K562 (cell line): ENCODE data around the gene RFC2. TPM values are rescaled to one million over a fixed set of nuclear protein-coding genes. Genes with fewer than 3 reads are reported as not detected.

ENCODE experiments used
- ATAC-seq: fragments of 200-7000 bp; cut with Tn5 transposase; 3 replicates; pipeline ENCODE4 v1.9.1; 2020; ENCODE audit warnings: moderate library complexity
- BruUV-seq: library from RNA; stranded (reverse); fragments of 400-500 nt; replicated peaks from 2 replicates; lab custom pipeline; 2021; lab: Mats Ljungman, UMichigan
- CTCF ChIA-PET: fragments of 300-600 bp; formaldehyde crosslinking; extraction: SDS; loops from one replicate; lab custom pipeline; 2021; ENCODE audit warnings: low intra/inter-chr PET ratio; lab: Yijun Ruan, JAX
- POLR2A ChIA-PET: fragments of 300-600, 350-650 bp; sonication (Branson Sonifier 250); formaldehyde crosslinking; extraction: SDS; loops from one replicate; lab custom pipeline; 2021; ENCODE audit warnings: antibody characterized with exemption, inconsistent platforms; lab: Yijun Ruan, JAX
- DNase-seq, 4 experiments: peaks; one replicate each; pipeline versions ENCODE4 v3.0.0 to v3.0.0-alpha.2; 2011 to 2018; ENCODE audit warnings: low spot score in 3 of 4, mixed read lengths in 3 of 4; ENCODE audit errors: extremely low read depth in 1 of 4
- FAIRE-seq: peaks from 2 replicates; lab custom pipeline; 2011; peaks lifted over from hg19 to GRCh38; lab: Jason Lieb, UNC
- H2AFZ ChIP-seq: 2 replicates; pipeline ENCODE4 v1.6.0; 2011; ENCODE audit warnings: low read depth, low read length, control low read depth, inconsistent platforms
- H3K27ac ChIP-seq: fragments of 200-600 bp; 3 replicates; pipeline ENCODE4 v1.8.0; 2011; ENCODE audit warnings: low read depth, mild to moderate bottlenecking, control low read depth, inconsistent platforms, low read length, moderate library complexity, mixed read lengths; ENCODE audit errors: extremely low read depth
- H3K27me3 ChIP-seq, 2 experiments: fragments of 300-600 bp in 1 of 2; 2 replicates in 1 of 2; 3 replicates in 1 of 2; pipeline versions ENCODE4 v1.6.0 to v1.8.0; 2011; ENCODE audit warnings: inconsistent platforms in 2 of 2, low read length in 2 of 2, mild to moderate bottlenecking in 1 of 2, mixed read lengths in 1 of 2, moderate library complexity in 1 of 2; ENCODE audit not compliant: control insufficient read depth in 2 of 2, insufficient read depth in 2 of 2
- H3K36me3 ChIP-seq: fragments of 300-600 bp; 3 replicates; pipeline ENCODE4 v1.8.0; 2011; ENCODE audit warnings: mild to moderate bottlenecking, low read length, inconsistent platforms; ENCODE audit not compliant: control insufficient read depth, insufficient read depth
- H3K4me1 ChIP-seq, 2 experiments: fragments of 200-600 bp in 1 of 2; replicated peaks in 1 of 2; 2 replicates in 1 of 2; 3 replicates in 1 of 2; pipeline versions ENCODE4 v1.5.1 to v1.8.0; 2011; ENCODE audit warnings: inconsistent platforms in 2 of 2, low read length in 2 of 2, mild to moderate bottlenecking in 1 of 2, mixed read lengths in 1 of 2, moderate library complexity in 1 of 2; ENCODE audit not compliant: control insufficient read depth in 2 of 2, insufficient read depth in 2 of 2
- H3K4me2 ChIP-seq: 2 replicates; pipeline ENCODE4 v1.6.1; 2011; ENCODE audit warnings: low read length, control low read depth, inconsistent platforms, mixed read lengths; ENCODE audit not compliant: insufficient read depth
- H3K4me3 ChIP-seq: fragments of 200-600 bp; sonication (generic), shearing (Covaris generic); 2 replicates; pipeline ENCODE4 v1.5.1; 2016; ENCODE audit warnings: control low read depth, inconsistent platforms
- H3K79me2 ChIP-seq: fragments of 200-600 bp; 3 replicates; pipeline ENCODE4 v1.8.0; 2011; ENCODE audit warnings: low read length, inconsistent platforms; ENCODE audit not compliant: control insufficient read depth, insufficient read depth
- H3K9ac ChIP-seq, 2 experiments: 2 replicates each; pipeline versions ENCODE4 v1.6.0 to v1.6.1; 2011; ENCODE audit warnings: low read depth in 2 of 2, low read length in 2 of 2, control low read depth in 1 of 2, inconsistent platforms in 1 of 2, mild to moderate bottlenecking in 1 of 2, mixed read lengths in 1 of 2; ENCODE audit not compliant: insufficient read depth in 1 of 2
- H3K9me1 ChIP-seq: one replicate; pipeline ENCODE4 v1.6.0; 2011; ENCODE audit warnings: inconsistent platforms, mild to moderate bottlenecking, low read length, moderate library complexity; ENCODE audit not compliant: control insufficient read depth, insufficient read depth
- H3K9me3 ChIP-seq: replicated peaks from 2 replicates; pipeline ENCODE4 v1.5.1; 2011; ENCODE audit warnings: low read depth, low read length, inconsistent platforms; ENCODE audit not compliant: control insufficient read depth, insufficient read depth
- H4K20me1 ChIP-seq: replicated peaks from 2 replicates; pipeline ENCODE4 v1.6.1; 2011; ENCODE audit warnings: low read length, inconsistent platforms, mixed read lengths; ENCODE audit not compliant: control insufficient read depth, insufficient read depth
- BCOR ChIP-seq: fragments of 450-650 bp; IDR thresholded peaks from 2 replicates; pipeline ENCODE4 v1.6.1; 2016
- CBFB ChIP-seq: sonication (generic); formaldehyde crosslinking; IDR thresholded peaks from 2 replicates; pipeline ENCODE4 v1.4.0; 2020; ENCODE audit warnings: mild to moderate bottlenecking, missing genetic modification reagents
- FOXA1 ChIP-seq: fragments of 450-650 bp; IDR thresholded peaks from 2 replicates; pipeline ENCODE4 v1.6.1; 2016; ENCODE audit warnings: mild to moderate bottlenecking, borderline replicate concordance
- IRF2 ChIP-seq: sonication (generic); formaldehyde crosslinking; IDR thresholded peaks from 2 replicates; pipeline ENCODE4 v1.8.1; 2022; ENCODE audit warnings: mild to moderate bottlenecking, missing genetic modification reagents
- JUNB ChIP-seq: fragments of 450-650 bp; formaldehyde crosslinking; conservative IDR thresholded peaks from 2 replicates; pipeline ENCODE4 v1.4.0; 2020; ENCODE audit warnings: mild to moderate bottlenecking
- PCBP2 ChIP-seq: fragments of 200-400 bp; formaldehyde crosslinking; IDR thresholded peaks from 2 replicates; pipeline ENCODE4 v1.6.1; 2018; ENCODE audit warnings: low read length, low read depth, mild to moderate bottlenecking, moderate library complexity; ENCODE audit not compliant: poor library complexity, severe bottlenecking
- PHTF2 ChIP-seq: fragments of 250-450 bp; sonication (Bioruptor Pico); IDR thresholded peaks from 2 replicates; pipeline ENCODE4 v1.5.0; 2021; ENCODE audit warnings: mild to moderate bottlenecking
- POLR2B ChIP-seq: fragments of 450-650 bp; IDR thresholded peaks from 2 replicates; pipeline ENCODE4 v1.6.1; 2018; ENCODE audit warnings: low read depth; ENCODE audit not compliant: partially characterized antibody
- RBM25 ChIP-seq: fragments of 200-400 bp; formaldehyde crosslinking; IDR thresholded peaks from 2 replicates; pipeline ENCODE4 v1.6.1; 2018; ENCODE audit warnings: low read length, low read depth, moderate library complexity; ENCODE audit not compliant: severe bottlenecking
- SLC30A9 ChIP-seq: fragments of 250-450 bp; sonication (Bioruptor Pico); IDR thresholded peaks from 2 replicates; pipeline ENCODE4 v1.8.0; 2022; ENCODE audit warnings: mild to moderate bottlenecking, moderate library complexity
- YY1 ChIP-seq, 3 experiments: IDR thresholded peaks; 2 replicates each; pipeline ENCODE4 v1.6.1; 2011; ENCODE audit warnings: low read length in 2 of 3, mild to moderate bottlenecking in 2 of 3, moderate library complexity in 2 of 3, borderline replicate concordance in 1 of 3, control low read depth in 1 of 3, low read depth in 1 of 3; ENCODE audit not compliant: insufficient read depth in 3 of 3, insufficient replicate concordance in 2 of 3, control insufficient read depth in 1 of 3, insufficient read length in 1 of 3; ENCODE audit errors: extremely low read depth in 1 of 3
- ZC3H11A ChIP-seq: IDR thresholded peaks from 2 replicates; pipeline ENCODE4 v1.6.1; 2012; ENCODE audit warnings: low read depth, low read length, improper control_type of control experiment
- ZNF175 ChIP-seq: fragments of 200-800 bp; sonication (Bioruptor generic); IDR thresholded peaks from 2 replicates; pipeline ENCODE4 v1.6.1; 2016; ENCODE audit warnings: low read depth, mild to moderate bottlenecking, missing genetic modification characterization, missing compliant biosample characterization
- WGBS: fragments of 100-300 bp; shearing (Covaris generic); methylation state at CpG from one replicate; pipeline ENCODE4 v1.1.6; 2016; ENCODE audit warnings: low coverage, mixed read lengths; ENCODE audit not compliant: insufficient coverage; ENCODE audit errors: missing lambda C conversion rate; 5-methylcytosine and 5-hydroxymethylcytosine counted together
- in situ Hi-C: fragments of 300-500 bp; cut with MboI; formaldehyde crosslinking; loops from 4 replicates; pipeline ENCODE4 v1.15.0; 2018; ENCODE audit warnings: inconsistent platforms, mixed read lengths
- intact Hi-C: fragments of 100-400 bp; cut with micrococcal nuclease; formaldehyde crosslinking; loops from 2 replicates; pipeline ENCODE4 v1.14.2; 2022
- polyA plus RNA-seq, 8 experiments: library from polyadenylated mRNA; depleted of rRNA in 4 of 8; stranded (reverse) in 5 of 8; unstranded in 3 of 8; fragments of >200 nt; fragmentation: Nextera tagmentation in 2 of 8; fragmentation: Illumina TruSeq in 1 of 8; extraction: Ambion mirVana in 2 of 8; extraction: Trizol in 1 of 8; gene quantifications; 2 replicates each; pipeline versions ENCODE4 v1.2.1 to v1.2.3, GENCODE V29; 2011 to 2014; ENCODE audit warnings: inconsistent platforms in 1 of 8, missing spikeins in 1 of 8
- total RNA-seq, 7 experiments: library from RNA; depleted of rRNA in 6 of 7; stranded (reverse); fragments of >200 nt in 6 of 7; fragmentation: Illumina TruSeq in 2 of 7; extraction: Trizol in 2 of 7; gene quantifications; 2 replicates each; pipeline versions ENCODE4 v1.2.1 to v1.2.3, GENCODE V29; 2011 to 2021; ENCODE audit warnings: low replicate concordance in 1 of 7
- TF ChIP-seq, protein P1 (sequence below): IDR thresholded peaks from 2 replicates; pipeline ENCODE4 v1.6.1; 2016; ENCODE audit warnings: missing genetic modification characterization, missing compliant biosample characterization
- TF ChIP-seq, protein P2 (sequence below): fragments of 450-650 bp; formaldehyde crosslinking; IDR thresholded peaks from 2 replicates; pipeline ENCODE4 v1.4.0; 2020; ENCODE audit warnings: mild to moderate bottlenecking, moderate library complexity
- TF ChIP-seq, protein P3 (sequence below): fragments of 450-650 bp; IDR thresholded peaks from 2 replicates; pipeline ENCODE4 v1.6.1; 2016; ENCODE audit warnings: mild to moderate bottlenecking

Gene RFC2
- total and polyA plus RNA-seq, 9 of the 15 experiments (the other 6 are each of a cell fraction or from before 2014, with no cell fraction given): 32.5 to 161 (median 102) TPM

DNA sequence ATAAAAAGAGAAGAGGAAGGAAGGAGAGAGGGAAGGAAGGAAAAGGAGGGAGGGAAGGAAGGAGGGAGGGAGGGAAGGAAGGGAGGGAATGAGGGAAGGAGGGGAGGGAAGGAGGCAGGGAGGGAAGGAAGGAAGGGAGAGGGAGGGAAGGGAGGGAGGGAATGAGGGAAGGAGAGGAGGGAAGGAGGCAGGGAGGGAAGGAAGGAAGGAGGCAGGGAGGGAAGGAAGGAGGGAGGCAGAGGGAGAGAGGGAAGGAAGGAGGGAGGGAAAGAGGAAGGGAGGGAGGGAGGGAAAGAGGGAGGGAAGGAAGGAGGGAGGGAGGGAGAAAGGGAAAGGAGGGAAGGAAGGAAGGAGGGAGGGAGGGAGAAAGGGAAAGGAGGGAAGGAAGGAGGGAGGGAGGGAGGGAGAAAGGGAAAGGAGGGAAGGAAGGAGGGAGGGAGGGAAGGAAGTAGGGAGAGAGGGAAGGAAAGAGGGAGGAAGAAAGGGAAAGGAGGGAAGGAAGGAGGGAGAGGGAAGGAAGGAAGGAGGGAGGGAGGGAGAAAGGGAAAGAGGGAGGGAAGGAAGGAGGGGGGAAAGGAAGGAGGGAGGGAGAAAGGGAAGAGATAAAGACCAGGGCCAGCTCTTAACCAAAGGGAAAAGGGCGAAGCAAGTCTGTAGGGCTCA is 50.1 kb downstream of the RFC2 start:
- no peaks in the 10 kb centered on the region for H3K9me1 ChIP-seq
- intact Hi-C loops: loop anchor here (1.0 to 2.0 kb wide), 2 partner anchors 136 to 337 kb away; no protein-coding TSS in a partner anchor
- no peak overlapping the region for H3K4me2 ChIP-seq
- H3K79me2 ChIP-seq: no peaks in the 10 kb centered on the region
- no peaks in the 10 kb centered on the region for H4K20me1 ChIP-seq
- no CpG with 5 or more reads among the region's 1 CpG for WGBS
- ChIA-PET POLR2A (interaction anchor here (0.7 to 1.0 kb wide), 4 partner anchors 11 to 140 kb away, joined by 3 to 4 read pairs (median 3); no protein-coding TSS in a partner anchor), CTCF (interaction anchor here (0.8 to 1.4 kb wide), 4 partner anchors 134 to 197 kb away, joined by 3 to 4 read pairs (median 4); no protein-coding TSS in a partner anchor)
- H3K36me3 ChIP-seq: no peaks in the 10 kb centered on the region
- H3K9ac ChIP-seq: no peak overlapping the region
- ATAC-seq (no peak), FAIRE-seq (no peak), DNase-seq (no peak)
- H3K4me1 ChIP-seq: peaks cover 3 to 14% of the 10 kb centered on the region in 2 experiments; a peak in 4 of 5 replicates
- H3K4me3 ChIP-seq: no peak overlapping the region
- no peaks in the 10 kb centered on the region; a peak in 1 of 5 replicates for H3K27me3 ChIP-seq
- no peak for TF ChIP-seq PHTF2 (CRISPR knock-in tag)
- TF ChIP-seq, protein P1, sequence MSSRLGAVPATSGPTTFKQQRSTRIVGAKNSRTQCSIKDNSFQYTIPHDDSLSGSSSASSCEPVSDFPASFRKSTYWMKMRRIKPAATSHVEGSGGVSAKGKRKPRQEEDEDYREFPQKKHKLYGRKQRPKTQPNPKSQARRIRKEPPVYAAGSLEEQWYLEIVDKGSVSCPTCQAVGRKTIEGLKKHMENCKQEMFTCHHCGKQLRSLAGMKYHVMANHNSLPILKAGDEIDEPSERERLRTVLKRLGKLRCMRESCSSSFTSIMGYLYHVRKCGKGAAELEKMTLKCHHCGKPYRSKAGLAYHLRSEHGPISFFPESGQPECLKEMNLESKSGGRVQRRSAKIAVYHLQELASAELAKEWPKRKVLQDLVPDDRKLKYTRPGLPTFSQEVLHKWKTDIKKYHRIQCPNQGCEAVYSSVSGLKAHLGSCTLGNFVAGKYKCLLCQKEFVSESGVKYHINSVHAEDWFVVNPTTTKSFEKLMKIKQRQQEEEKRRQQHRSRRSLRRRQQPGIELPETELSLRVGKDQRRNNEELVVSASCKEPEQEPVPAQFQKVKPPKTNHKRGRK (tag): peak; percentile 31; the same call in 1 of the 2 replicates
- no peak for TF ChIP-seq JUNB (CRISPR knock-in tag)
- TF ChIP-seq BCOR: no peak
- TF ChIP-seq ZC3H11A: no peak
- TF ChIP-seq POLR2B: no peak
- TF ChIP-seq, protein P2, sequence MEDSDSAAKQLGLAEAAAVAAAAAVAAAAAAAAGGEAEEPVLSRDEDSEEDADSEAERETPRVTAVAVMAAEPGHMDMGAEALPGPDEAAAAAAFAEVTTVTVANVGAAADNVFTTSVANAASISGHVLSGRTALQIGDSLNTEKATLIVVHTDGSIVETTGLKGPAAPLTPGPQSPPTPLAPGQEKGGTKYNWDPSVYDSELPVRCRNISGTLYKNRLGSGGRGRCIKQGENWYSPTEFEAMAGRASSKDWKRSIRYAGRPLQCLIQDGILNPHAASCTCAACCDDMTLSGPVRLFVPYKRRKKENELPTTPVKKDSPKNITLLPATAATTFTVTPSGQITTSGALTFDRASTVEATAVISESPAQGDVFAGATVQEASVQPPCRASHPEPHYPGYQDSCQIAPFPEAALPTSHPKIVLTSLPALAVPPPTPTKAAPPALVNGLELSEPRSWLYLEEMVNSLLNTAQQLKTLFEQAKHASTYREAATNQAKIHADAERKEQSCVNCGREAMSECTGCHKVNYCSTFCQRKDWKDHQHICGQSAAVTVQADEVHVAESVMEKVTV: no peak
- TF ChIP-seq PCBP2: peak; percentile 55
- TF ChIP-seq, protein P3, sequence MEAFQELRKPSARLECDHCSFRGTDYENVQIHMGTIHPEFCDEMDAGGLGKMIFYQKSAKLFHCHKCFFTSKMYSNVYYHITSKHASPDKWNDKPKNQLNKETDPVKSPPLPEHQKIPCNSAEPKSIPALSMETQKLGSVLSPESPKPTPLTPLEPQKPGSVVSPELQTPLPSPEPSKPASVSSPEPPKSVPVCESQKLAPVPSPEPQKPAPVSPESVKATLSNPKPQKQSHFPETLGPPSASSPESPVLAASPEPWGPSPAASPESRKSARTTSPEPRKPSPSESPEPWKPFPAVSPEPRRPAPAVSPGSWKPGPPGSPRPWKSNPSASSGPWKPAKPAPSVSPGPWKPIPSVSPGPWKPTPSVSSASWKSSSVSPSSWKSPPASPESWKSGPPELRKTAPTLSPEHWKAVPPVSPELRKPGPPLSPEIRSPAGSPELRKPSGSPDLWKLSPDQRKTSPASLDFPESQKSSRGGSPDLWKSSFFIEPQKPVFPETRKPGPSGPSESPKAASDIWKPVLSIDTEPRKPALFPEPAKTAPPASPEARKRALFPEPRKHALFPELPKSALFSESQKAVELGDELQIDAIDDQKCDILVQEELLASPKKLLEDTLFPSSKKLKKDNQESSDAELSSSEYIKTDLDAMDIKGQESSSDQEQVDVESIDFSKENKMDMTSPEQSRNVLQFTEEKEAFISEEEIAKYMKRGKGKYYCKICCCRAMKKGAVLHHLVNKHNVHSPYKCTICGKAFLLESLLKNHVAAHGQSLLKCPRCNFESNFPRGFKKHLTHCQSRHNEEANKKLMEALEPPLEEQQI: no peak
- no peak for TF ChIP-seq IRF2
- no peak for TF ChIP-seq FOXA1
- no peak for TF ChIP-seq RBM25
- TF ChIP-seq SLC30A9 (CRISPR knock-in tag): no peak
- TF ChIP-seq ZNF175 (CRISPR knock-in tag): no peak
- no peak for TF ChIP-seq CBFB (CRISPR knock-in tag)
- TF ChIP-seq YY1 (IDR thresholded peaks at IDR 0.05; ENCODE audit: borderline replicate concordance in 1 of 3, control insufficient read depth in 1 of 3, extremely low read depth in 1 of 3, insufficient read depth in 3 of 3, insufficient read length in 1 of 3, insufficient replicate concordance in 2 of 3, low read depth in 1 of 3, low read length in 2 of 3): no peak
- H2AFZ ChIP-seq: no peak overlapping the region
- H3K27ac ChIP-seq: no peak overlapping the region
- no TSS peak for BruUV-seq
- in situ Hi-C loops: loop anchor here (5.0 to 10.0 kb wide), 2 partner anchors 137 to 329 kb away; no protein-coding TSS in a partner anchor
- H3K9me3 ChIP-seq: no peaks in the 10 kb centered on the region
